AG04450 (cell line): ENCODE results near the gene KLHL29. TPM values are rescaled to one million over a fixed set of nuclear protein-coding genes. Genes with fewer than 3 reads are reported as not detected.

Experiments
- CTCF ChIA-PET: fragments of 300-600, 350-600 bp; formaldehyde crosslinking; extraction: SDS; loops from one replicate; lab custom pipeline; 2022; ENCODE audit warnings: antibody characterized with exemption, inconsistent platforms; lab: Charles Lee
- POLR2A ChIA-PET: fragments of 350-600 bp; formaldehyde crosslinking; extraction: SDS; loops from one replicate; lab custom pipeline; 2021; ENCODE audit warnings: antibody characterized with exemption, inconsistent platforms; lab: Yijun Ruan, JAX
- DNase-seq: peaks from one replicate; pipeline ENCODE4 v3.0.0-alpha.2; 2011; ENCODE audit warnings: low read depth, low spot score
- H3K27ac ChIP-seq: one replicate; pipeline ENCODE4 v1.5.1; 2012; ENCODE audit warnings: low read depth, low read length, control low read depth
- H3K27me3 ChIP-seq: one replicate; pipeline ENCODE4 v1.6.0; 2012; ENCODE audit warnings: low read length; ENCODE audit not compliant: control insufficient read depth, insufficient read depth
- H3K4me3 ChIP-seq: 2 replicates; pipeline ENCODE4 v1.5.1; 2011; ENCODE audit warnings: mild to moderate bottlenecking, low read depth, low read length, control low read depth
- H3K9me3 ChIP-seq: 2 replicates; pipeline ENCODE4 v1.5.1; 2012; ENCODE audit warnings: low read length; ENCODE audit not compliant: control insufficient read depth, insufficient read depth
- polyA plus RNA-seq: library from polyadenylated mRNA; depleted of rRNA; stranded (reverse); fragments of >200 nt; gene quantifications from 2 replicates; pipeline ENCODE4 v1.2.3, GENCODE V29; 2011
- TF ChIP-seq, protein P1 (sequence below): IDR thresholded peaks from 2 replicates; pipeline ENCODE4 v1.5.1; 2011; ENCODE audit warnings: low read depth, low read length, control low read depth, inconsistent platforms

KLHL29 gene
- polyA plus RNA-seq, 1 experiment: 3.6 TPM

DNA sequence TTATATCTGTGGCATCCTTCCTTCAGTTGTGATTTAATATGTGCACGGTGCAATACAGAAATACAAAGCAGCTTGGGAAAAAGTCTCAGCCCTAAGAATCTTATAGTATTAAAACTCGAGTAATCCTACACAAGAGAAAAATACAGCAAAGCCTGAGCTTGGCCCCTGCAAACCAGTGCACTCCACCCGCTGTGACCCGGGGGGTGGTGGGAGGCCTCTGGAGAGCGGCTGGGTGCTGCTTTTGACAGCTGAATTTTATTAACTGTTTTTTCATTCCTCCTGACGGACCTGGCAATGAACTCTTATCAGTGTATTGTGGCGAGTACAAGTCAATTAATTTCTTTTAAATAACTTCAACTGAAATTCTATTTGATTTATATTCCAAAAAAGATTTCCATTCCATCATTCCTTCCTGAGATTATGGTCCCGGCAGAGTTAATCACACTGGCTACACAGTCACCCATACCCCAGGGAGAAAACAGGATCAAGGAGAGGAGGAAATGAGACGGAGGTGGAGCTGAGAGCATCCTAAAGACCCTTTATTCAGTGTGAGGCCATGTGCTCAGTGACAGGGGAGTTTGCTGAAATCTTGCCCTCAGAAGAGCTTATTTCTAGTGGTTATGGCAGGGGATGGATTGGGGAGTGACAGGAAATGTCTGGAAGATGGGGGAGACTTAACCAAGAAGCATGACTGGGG is 124.8 kb downstream of the KLHL29 start:
- Histone ChIP-seq H3K9me3 (no peaks in the 10 kb centered on the region; the same call in 1 of the 2 replicates), H3K4me3 (no peak overlapping the region), H3K27me3 (no peaks in the 10 kb centered on the region), H3K27ac (no peak overlapping the region)
- CTCF ChIA-PET: interaction anchor here (0.8 kb wide), 1 partner anchor 17 kb away, joined by 3 read pairs; no protein-coding TSS in a partner anchor
- TF ChIP-seq, protein P1, sequence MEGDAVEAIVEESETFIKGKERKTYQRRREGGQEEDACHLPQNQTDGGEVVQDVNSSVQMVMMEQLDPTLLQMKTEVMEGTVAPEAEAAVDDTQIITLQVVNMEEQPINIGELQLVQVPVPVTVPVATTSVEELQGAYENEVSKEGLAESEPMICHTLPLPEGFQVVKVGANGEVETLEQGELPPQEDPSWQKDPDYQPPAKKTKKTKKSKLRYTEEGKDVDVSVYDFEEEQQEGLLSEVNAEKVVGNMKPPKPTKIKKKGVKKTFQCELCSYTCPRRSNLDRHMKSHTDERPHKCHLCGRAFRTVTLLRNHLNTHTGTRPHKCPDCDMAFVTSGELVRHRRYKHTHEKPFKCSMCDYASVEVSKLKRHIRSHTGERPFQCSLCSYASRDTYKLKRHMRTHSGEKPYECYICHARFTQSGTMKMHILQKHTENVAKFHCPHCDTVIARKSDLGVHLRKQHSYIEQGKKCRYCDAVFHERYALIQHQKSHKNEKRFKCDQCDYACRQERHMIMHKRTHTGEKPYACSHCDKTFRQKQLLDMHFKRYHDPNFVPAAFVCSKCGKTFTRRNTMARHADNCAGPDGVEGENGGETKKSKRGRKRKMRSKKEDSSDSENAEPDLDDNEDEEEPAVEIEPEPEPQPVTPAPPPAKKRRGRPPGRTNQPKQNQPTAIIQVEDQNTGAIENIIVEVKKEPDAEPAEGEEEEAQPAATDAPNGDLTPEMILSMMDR: no peak
- DNase-seq: no peak
- POLR2A ChIA-PET: no interaction called here

DNA sequence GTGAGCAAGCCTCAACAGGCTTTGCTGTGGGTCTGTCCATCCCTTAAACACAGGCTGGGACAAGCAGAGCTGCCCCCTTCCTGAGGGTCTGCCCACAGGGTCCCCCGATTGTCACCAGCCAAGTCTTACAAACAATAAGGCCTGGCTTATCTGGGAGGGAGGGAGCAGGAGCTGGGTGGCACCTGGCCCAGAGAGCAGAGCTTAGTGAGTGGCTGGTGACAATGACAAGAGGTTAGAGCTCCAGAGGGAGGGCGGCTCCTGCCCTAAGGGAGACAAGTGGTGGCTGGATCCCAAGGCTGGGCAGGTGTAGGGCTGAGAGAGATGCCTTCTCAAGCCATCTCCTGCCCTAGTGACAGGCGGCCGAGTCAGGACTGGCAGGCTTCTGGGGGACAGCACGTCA is 125.5 kb downstream of the KLHL29 start:
- no peaks in the 10 kb centered on the region for H3K9me3 ChIP-seq
- ChIA-PET CTCF (no interaction called here), POLR2A (no interaction called here)
- no peak for DNase-seq
- H3K27ac ChIP-seq: no peak overlapping the region
- TF ChIP-seq, protein P1: no peak
- H3K27me3 ChIP-seq: no peaks in the 10 kb centered on the region
- no peak overlapping the region for H3K4me3 ChIP-seq

DNA sequence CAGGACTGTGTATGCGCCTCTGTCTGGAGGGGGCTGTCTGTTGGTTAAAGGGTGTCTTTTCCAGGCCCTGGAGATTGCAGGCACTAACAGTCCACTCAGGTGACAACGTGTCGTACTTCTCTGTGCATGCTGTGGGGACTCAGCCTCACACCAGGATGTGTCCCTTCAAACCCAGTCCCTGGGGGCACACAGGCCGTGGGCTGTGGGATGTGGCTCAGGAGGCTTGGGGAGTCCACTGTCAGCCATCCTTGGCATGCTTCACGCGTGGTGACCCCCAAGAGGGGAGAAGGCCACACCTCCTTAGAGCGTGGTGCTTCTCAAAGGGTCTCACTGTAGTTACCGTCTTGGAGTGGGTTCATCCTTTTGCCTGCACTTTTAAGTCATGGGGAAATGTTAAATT is 127.8 kb downstream of the KLHL29 start:
- ChIA-PET POLR2A (no interaction called here), CTCF (no interaction called here)
- no peak overlapping the region for H3K4me3 ChIP-seq
- TF ChIP-seq, protein P1: no peak
- DNase-seq: no peak
- H3K27me3 ChIP-seq: no peaks in the 10 kb centered on the region
- H3K27ac ChIP-seq: no peak overlapping the region
- no peaks in the 10 kb centered on the region for H3K9me3 ChIP-seq

DNA sequence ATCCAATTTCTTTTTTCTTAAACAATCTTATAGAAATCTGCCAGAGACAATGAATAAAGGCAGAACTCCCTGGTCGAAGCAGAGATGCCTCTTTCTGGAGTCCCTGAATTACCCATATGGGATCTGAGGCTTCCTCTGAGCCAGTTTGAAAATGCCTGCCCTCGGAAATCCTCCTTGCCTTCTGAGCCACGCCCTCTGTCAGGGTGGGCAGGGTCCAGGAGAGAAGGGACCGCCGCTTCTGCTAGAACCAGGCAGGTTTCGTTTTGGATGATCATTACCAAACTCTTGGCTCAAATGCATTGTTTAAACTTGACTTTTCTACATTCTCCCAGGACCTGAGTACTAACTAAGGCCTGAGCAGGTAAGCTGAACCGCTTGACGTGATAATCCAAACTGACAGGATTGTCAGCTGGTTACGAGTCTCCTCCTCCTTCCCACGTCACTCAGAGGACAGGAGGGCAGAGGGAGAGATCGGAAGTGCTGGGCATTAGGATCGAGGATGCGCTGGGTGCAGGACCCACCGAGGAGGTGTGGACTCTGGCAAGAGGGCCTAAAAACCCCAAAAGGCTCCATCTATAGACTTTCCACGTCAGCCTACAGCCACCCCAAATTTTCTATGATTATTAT is 128.4 kb downstream of the KLHL29 start:
- POLR2A ChIA-PET: no interaction called here
- no peaks in the 10 kb centered on the region for H3K9me3 ChIP-seq

More for the DNA sequence above, 128.4 kb downstream of the KLHL29 start:
- DNase-seq: no peak
- TF ChIP-seq, protein P1: no peak
- H3K27ac ChIP-seq: no peak overlapping the region
- no peak overlapping the region for H3K4me3 ChIP-seq
- CTCF ChIA-PET: no interaction called here
- H3K27me3 ChIP-seq: no peaks in the 10 kb centered on the region
